A673 (cell line): ENCODE measurements around the gene WDR7. TPM values are rescaled to one million over a fixed set of nuclear protein-coding genes. Genes with fewer than 3 reads are reported as not detected.
A peak's percentile ranks its signal among the peaks of the same experiment; 100 is the strongest.

ENCODE experiments used
- BruUV-seq: library from RNA; stranded (reverse); fragments of 400-500 nt; replicated peaks from 2 replicates; lab custom pipeline; 2021; lab: Mats Ljungman, UMichigan
- CTCF ChIA-PET: fragments of 300-600 bp; sonication (Branson Sonifier 250); formaldehyde crosslinking; loops from one replicate; lab custom pipeline; 2022; ENCODE audit warnings: antibody characterized with exemption; lab: Charles Lee
- POLR2A ChIA-PET: fragments of 300-600 bp; sonication (Branson Sonifier 250); formaldehyde crosslinking; loops from one replicate; lab custom pipeline; 2022; ENCODE audit warnings: antibody characterized with exemption; ENCODE audit not compliant: low non-redundant PET; lab: Charles Lee
- DNase-seq: peaks from one replicate; pipeline ENCODE4 v3.0.0-alpha.2; 2015; ENCODE audit warnings: low spot score
- H3K27ac ChIP-seq: fragments of 200-600 bp; sonication (generic); 2 replicates; pipeline ENCODE4 v1.5.1; 2016; ENCODE audit warnings: mixed run types, low read depth, mild to moderate bottlenecking, mixed read lengths, antibody characterized with exemption, low read length; ENCODE audit not compliant: poor library complexity, severe bottlenecking
- H3K27me3 ChIP-seq: fragments of 200-600 bp; sonication (generic); replicated peaks from 2 replicates; pipeline ENCODE4 v1.6.1; 2017; ENCODE audit warnings: mixed run types, low read depth, mild to moderate bottlenecking, mixed read lengths, antibody characterized with exemption, low read length; ENCODE audit not compliant: insufficient read depth, poor library complexity
- H3K36me3 ChIP-seq: fragments of 200-600 bp; sonication (generic); 2 replicates; pipeline ENCODE4 v1.6.1; 2016; ENCODE audit warnings: mixed run types, mild to moderate bottlenecking, mixed read lengths, antibody characterized with exemption, low read length; ENCODE audit not compliant: insufficient read depth, poor library complexity, severe bottlenecking
- H3K4me1 ChIP-seq: fragments of 200-600 bp; sonication (generic); 2 replicates; pipeline ENCODE4 v1.6.1; 2017; ENCODE audit warnings: mixed run types, mild to moderate bottlenecking, mixed read lengths, antibody characterized with exemption, low read length; ENCODE audit not compliant: insufficient read depth, poor library complexity, severe bottlenecking
- H3K4me3 ChIP-seq: fragments of 200-600 bp; sonication (generic); 2 replicates; pipeline ENCODE4 v1.5.1; 2016; ENCODE audit warnings: low read depth, mixed run types, mild to moderate bottlenecking, mixed read lengths, low read length; ENCODE audit not compliant: poor library complexity, severe bottlenecking
- H3K9me3 ChIP-seq: fragments of 200-600 bp; sonication (generic); 2 replicates; pipeline ENCODE4 v1.6.1; 2016; ENCODE audit warnings: mixed run types, low read depth, mild to moderate bottlenecking, mixed read lengths, antibody characterized with exemption, low read length; ENCODE audit not compliant: poor library complexity, severe bottlenecking
- CTCF ChIP-seq: fragments of 300-800, 200-600 bp; sonication (generic); conservative IDR thresholded peaks from 2 replicates; pipeline ENCODE4 v1.5.1; 2017; ENCODE audit warnings: low read depth, mild to moderate bottlenecking, antibody characterized with exemption, low read length, moderate library complexity, mixed read lengths
- EZH2 ChIP-seq: fragments of 200-600 bp; sonication (generic); IDR thresholded peaks from 2 replicates; pipeline ENCODE4 v1.6.1; 2017; ENCODE audit warnings: borderline replicate concordance, low read depth, mild to moderate bottlenecking, mixed read lengths, antibody characterized with exemption, low read length; ENCODE audit not compliant: poor library complexity, severe bottlenecking
- intact Hi-C: fragments of 100-400 bp; cut with micrococcal nuclease; formaldehyde crosslinking; loops from one replicate; pipeline ENCODE4 v1.10.0; 2022; ENCODE audit not compliant: unreplicated experiment
- total RNA-seq: library from RNA; stranded (reverse); gene quantifications from 2 replicates; pipeline ENCODE4 v1.2.3, GENCODE V29; 2021

Gene WDR7
- total RNA-seq, 1 experiment from 2014 or later: 21.2 TPM

- no TSS peak for BruUV-seq
- intact Hi-C loops: no loop called here
- H3K4me3 ChIP-seq: no peak overlapping the region
- H3K36me3 ChIP-seq: peaks cover 19% of the 10 kb centered on the region
- ChIA-PET CTCF (no interaction called here), POLR2A (no interaction called here)
- TF ChIP-seq CTCF: no peak
- no peak for TF ChIP-seq EZH2
- peak; percentile 17 for DNase-seq
- no peaks in the 10 kb centered on the region for H3K9me3 ChIP-seq
- H3K4me1 ChIP-seq: peaks cover 10% of the 10 kb centered on the region
- peak overlapping the region; percentile 16 for H3K27ac ChIP-seq
- H3K27me3 ChIP-seq: no peaks in the 10 kb centered on the region
Observed at GRCh38 chr18:56627991-56628390, 23.2 kb upstream of the WDR7 start.

DNA sequence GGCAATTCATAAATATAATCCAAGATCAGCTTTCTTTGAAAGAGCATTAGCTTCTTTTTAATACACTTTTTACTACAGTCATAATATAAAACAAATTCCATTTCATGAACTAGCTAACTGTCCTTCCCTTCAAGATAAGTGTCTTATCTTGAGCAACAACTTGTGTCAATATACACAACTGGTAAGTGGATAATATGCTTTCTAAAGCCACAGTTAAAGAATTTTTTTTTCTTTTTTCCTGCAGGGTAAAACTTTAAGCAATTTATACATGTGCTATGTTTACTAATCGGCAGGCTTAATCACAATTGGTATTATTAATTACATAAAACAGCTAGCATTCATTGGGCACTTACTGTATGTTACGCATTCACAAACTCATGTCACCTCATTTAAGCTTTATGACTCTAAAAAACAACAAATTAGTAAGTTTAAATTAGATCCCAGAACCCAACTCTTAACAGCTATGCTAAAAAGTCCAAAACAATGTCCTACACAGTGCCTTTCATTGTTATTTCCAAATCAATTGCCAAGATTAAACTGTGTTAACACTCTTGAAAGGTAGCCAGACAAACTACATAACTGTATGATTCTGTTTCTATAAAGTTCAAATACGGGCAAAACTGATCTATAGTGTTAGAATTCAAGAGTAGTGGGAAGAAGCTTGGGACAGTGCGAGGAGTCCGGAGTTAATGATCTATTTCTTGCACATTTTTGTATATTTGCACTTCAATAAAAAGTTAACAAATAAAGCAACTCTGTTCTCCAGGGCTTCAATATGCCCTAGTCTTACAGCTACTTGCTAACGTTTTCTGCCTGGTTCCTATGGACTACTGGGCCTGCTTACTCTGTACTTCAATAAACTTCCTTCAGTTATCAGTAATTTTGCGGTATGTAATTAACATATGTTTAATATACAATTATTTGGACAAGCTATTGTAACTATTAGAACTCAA lies 18.8 kb upstream of the WDR7 start:
- H3K4me1 ChIP-seq: peaks cover 15% of the 10 kb centered on the region
- H3K27ac ChIP-seq: no peak overlapping the region
- BruUV-seq: no TSS peak
- intact Hi-C loops: no loop called here
- ChIA-PET CTCF (no interaction called here), POLR2A (no interaction called here)
- H3K9me3 ChIP-seq: no peaks in the 10 kb centered on the region
- H3K4me3 ChIP-seq: no peak overlapping the region
- TF ChIP-seq EZH2 (no peak), CTCF (no peak)
- H3K27me3 ChIP-seq: no peaks in the 10 kb centered on the region
- H3K36me3 ChIP-seq: peaks cover 4% of the 10 kb centered on the region
- no peak for DNase-seq

GRCh38 chr18:56635007-56635406 lies 16.2 kb upstream of the WDR7 start:
- peaks cover 4% of the 10 kb centered on the region for H3K36me3 ChIP-seq
- intact Hi-C loops: no loop called here
- ChIA-PET CTCF (no interaction called here), POLR2A (no interaction called here)
- H3K9me3 ChIP-seq: no peaks in the 10 kb centered on the region
- TF ChIP-seq EZH2: no peak
- TF ChIP-seq CTCF: no peak
- H3K27me3 ChIP-seq: no peaks in the 10 kb centered on the region
- H3K27ac ChIP-seq: no peak overlapping the region
- no peak for DNase-seq
- H3K4me1 ChIP-seq: peaks cover 9% of the 10 kb centered on the region
- no peak overlapping the region for H3K4me3 ChIP-seq
- no TSS peak for BruUV-seq
